ELF-1 (cell line): ENCODE measurements around the gene ENOX1.
"Not testable (repeated sequence)": the region's sequence is repeated elsewhere in the genome, so short reads cannot be mapped to it uniquely, and the experiment has no call there.

Experiments used
- DNase-seq: peaks from one replicate; pipeline ENCODE4 v3.0.0-alpha.2; 2016; ENCODE audit warnings: low read depth, low spot score

Gene ENOX1

DNA sequence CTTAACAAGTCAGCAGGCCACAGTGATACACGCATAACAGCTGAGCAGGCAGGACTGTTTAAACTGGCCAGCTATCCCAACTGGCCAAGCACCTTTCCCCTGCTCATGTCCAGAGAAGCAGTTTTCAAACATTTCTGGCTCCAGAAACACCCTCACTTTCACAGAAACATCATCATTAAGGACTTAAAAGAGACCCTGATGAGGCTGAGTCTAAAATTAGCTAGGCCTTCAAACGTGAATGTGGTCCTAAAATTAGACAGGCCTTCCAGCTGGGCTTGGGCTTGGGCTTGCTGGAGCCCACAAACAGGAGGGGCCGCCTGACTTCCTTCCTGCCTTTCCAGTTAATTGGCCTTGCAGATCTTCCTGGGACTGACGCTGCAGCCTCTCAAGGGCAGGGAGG lies 429.2 kb downstream of the ENOX1 start:
- no peak for DNase-seq

DNA sequence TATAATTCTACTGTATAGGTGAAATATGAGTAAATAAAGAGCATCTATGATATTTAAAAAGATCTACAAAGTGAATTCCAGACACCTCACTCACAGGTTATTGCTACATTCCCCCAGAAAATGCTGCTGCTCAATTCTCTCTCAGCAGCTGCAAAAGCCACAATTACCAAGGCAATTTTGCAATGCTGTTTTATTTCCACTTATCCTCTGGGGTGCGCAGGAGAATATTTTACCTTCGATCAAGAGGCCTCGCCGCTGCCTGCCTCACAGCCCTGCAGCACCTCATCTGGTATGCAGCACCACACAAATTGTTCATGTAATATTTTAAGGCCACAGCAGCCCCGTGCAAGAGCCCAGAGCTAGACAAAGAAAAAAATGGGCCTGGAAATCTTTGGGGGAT lies 430.2 kb downstream of the ENOX1 start:
- DNase-seq, result no peak

DNA sequence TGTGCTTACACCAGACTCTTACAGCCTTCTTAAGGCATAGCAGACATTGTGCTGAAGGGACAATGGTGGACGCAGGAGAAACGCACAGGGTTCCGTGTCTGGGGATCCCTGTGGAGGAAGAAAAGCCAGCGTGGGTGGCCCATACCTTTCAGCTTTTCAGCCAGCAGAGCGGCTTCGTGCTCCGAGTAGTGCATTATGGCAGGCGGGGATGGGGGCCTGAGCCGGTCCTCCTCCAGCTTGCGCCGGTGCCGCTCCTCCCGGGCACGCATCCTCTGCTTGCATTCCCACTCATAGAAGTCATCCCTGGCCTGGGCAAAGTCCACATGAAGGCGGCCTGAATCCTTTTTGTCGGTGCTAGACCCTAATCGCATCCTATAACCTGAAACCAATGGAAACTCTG lies 431.0 kb downstream of the ENOX1 start:
- no peak for DNase-seq

DNA sequence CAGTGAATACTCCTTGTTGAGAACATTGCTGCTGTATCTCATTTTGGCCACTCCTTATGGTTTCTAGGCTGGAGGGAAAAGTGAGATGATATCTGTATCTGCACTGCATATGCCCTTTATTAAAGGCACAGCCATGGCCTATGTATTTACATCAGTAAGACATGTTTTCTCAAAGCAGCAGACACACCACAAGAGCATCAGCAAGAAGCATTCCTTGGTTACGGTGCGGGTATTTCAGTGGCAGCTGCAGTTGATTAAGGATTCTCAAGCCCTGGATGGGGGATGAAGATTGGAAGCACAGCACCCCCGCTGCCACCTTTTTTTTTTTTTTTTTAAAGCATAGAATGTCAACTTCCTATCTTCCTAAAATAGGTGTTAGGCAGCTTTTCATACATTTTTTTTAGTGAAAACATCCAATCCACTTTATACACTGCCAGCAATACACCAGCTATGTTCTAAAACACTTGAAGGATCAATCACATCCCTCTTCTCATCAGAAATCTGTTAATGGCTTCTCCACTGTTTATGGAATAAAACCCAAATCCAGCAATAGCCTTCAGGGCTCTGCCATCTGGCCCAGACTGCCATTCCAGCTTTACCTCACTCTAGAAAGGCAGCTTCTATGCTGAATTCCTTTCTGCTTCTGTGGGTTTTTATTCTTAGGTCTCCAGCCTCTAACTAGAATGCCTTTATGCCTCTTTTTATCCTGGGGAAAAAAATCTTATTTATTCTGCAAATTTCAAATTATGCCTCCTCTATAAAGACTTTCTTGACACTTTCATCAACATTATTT lies 432.4 kb downstream of the ENOX1 start:
- DNase-seq, result no peak

DNA sequence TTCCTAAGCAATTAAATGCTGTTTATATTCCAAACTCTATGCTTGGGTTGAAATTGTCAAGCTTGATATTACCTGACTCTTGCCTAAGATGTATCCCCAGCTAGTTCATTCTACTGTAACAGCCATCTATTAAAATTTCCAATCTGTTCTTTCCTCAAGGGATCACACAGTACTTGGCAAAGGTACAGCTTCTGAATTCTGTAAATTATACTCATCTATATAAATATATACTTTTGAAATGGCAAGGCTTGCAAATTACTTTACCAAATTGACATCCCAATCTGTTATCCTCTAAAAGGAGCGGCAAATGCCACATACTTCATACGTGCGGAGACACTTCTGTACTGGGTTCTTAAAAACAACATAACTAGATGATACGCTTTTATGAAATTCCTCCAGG lies 433.1 kb downstream of the ENOX1 start:
- DNase-seq, result no peak

DNA sequence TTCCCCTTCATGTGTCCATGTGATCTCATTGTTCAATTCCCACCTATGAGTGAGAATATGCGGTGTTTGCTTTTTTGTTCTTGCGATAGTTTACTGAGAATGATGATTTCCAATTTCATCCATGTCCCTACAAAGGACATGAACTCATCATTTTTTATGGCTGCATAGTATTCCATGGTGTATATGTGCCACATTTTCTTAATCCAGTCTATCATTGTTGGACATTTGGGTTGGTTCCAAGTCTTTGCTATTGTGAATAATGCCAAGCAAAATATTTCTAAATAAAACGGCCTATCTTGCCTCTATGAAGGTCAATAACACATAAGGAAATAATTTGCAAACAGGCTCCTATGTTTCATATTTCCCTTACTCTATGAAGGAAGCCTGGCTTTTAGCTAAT lies 435.2 kb downstream of the ENOX1 start:
- not testable (repeated sequence) for DNase-seq

DNA sequence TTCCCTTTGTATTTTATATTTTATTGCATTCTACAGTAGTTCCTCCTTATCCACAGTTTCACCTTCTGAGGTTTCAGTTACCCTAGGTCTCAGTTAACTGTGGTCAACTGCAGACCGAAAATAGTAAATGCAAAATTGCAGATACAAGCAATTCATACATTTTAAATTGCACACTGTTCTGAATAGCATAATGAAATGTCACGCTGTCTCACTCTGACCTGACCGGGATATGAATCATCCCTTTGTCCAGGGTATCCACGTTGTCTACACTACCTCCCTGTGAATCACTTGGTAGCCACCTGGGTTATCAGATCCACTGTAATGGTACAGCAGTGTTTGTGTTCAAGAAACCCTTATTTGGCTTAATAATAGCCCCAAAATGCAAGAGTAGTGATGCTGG lies 438.4 kb downstream of the ENOX1 start:
- DNase-seq, result no peak

DNA sequence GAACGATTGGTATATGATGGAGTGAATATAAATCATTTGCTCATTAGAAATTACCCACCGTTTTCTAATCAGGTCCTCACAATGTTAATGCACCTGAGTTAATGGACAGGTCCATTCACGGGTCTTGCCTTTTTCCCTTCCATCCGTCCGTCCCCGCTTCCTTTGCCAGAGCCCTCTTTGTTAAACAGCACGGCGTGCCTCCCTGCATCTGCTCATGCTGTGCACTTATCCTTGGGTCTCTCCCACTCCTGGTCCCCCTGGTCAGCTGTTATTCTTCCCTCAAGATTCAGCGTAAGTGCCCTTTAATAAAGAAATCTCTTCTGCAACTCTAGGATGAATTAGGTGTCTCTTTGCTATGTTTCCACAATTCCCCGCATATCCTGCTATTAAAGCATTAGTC lies 438.9 kb downstream of the ENOX1 start:
- no peak for DNase-seq

DNA sequence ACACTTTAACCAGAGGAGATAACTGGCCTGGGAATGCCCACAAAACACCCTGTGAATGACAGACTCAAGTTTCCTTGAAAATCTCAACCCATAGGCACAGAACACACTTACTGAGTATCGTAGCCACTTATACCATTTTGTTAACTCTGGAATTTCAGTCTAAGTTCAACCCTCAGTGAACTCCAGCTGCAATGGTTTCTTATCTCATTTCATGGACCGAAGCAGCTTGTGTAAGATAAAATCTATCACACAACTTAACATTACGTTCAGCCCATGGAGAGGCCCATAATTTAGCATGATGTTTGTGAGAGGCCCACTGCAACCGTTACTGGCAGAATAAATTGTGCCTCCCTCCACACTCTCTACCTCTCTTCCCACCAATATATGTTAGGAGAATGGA lies 440.3 kb downstream of the ENOX1 start:
- no peak for DNase-seq

DNA sequence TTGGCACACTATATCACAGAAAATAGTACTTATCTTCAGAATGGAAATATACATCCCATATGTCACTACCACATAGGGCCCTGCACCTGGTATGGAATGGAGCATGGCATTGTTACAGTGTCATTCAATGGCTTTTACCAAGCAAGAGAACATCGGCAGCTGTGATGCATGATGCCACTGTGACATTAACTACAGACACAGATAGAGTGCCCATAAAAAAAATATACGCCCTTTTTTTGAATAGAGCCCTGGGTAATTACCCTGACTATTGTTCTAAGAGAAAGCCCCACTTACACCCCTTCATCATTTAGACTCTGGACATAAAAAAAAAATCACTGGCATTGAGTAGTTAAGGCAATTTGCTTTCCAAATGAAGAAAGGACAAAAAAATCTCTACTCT lies 443.1 kb downstream of the ENOX1 start:
- DNase-seq, result no peak

DNA sequence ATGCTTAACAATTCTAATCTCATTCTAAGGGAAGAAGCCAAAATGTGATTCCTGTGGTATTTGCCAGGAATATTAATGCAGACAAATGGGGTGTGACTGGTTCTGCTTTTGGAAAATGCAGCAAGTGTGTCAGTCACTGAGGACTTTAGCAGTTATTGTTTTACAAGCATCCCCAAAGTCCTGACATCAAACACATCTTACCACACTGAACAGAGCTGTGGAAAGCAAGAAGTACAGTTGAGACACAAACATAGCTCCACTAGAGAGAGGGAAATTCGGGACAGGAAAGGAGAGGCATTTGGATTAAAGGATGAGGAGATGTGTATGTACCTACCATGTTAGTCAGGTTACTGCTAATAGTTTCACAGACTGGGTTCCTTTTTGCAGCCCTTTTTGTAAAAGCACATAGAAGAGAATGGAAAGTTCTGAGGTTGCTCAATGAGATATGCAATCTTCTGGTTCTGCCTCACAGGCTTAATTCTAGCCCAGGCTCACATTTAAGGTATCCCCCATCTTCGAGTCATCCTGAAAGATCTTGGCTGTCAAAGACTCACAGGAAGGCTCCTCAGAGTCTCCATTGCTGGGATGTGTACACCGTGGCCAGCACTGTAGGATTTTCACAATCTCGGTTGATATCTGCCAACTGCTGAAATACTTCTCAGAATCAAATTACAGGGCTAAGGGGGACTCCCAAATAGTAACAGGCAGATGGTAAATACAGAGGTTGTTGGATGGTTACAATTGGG lies 446.8 kb downstream of the ENOX1 start:
- no peak for DNase-seq

DNA sequence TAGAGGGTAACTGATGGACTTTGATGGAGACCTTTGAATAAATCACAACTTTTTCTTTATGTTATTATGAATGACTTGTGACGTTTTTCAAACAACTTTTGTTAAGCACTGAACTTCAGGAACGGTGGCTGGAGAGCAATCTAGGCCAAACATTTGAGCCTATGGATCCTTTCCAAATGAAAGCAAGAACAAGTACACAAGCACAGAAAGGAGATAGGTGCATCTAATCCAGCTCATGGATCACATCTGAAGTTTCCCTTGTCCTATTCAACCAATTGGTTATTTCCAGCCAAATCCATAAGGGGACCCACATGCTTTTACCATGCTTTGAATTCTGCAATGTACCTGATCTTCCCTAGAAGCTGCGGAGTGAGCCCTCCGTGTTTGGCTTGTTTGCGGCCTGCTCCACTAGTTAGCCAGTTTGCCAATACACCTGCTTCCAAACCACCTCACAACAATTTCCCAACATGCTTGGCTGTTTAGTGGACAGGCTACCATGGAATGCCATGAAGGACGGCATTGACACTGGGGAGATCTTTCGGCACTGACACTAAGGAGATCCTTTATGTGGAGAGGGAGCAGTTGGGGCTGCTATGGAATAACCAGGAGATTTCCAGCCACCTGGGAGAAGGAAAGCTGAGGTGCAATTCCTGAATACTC lies 447.5 kb downstream of the ENOX1 start:
- no peak for DNase-seq

DNA sequence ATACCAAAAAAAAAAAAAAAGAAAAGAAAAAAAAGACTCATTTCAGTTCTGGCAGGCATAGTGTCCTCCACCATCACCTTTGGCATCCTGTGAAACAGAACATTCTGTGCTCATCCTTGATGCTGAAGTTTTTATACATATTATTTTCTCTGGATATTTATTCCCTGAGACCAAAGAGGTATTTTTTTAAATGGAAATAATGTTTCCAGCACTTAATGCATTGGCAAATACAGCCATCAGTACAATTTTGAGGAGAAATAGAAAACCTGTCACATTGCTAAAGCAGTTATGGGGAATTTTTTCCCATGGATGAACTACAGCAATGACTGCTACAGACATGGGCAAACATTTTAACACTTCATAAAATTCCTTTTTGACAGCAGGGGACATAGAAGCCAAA lies 451.0 kb downstream of the ENOX1 start:
- no peak for DNase-seq

DNA sequence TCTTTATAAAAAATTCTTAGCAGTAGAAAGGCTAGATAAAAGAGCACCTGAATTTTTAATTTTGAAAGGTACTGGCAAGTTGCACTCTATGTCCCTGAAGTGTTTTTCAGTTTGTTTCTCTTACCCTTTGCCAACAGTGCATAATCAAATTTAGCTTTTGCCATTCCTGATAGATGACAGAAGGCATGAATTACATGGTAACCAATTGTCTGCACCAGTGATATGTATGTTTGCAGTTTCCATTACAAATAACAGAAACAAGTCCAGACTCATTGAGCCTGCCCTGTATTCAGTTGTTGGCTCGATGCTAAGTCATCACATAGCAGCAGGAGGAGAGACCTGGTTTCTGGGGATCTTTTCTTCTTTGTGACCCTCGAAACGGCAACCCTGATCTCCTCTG lies 453.6 kb downstream of the ENOX1 start:
- no peak for DNase-seq

DNA sequence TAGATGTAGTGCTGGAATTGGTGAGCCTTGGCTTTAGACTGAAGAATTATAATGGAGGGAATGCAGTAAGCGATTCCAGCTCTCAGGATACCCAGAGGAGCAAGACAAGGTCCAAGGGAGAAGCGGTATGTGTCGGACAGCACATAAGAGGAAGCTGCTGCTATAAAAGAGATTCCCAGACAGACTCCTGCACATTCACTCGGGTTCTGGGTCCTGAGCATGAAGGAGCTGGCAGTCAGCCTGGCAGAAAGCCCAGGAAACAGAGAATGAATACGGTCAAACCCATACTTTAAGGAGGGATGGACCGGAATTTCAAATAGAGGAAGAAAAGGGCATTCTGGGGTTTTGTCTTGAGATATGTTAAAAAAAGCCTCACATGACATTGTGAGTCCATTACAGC lies 455.1 kb downstream of the ENOX1 start:
- DNase-seq, result no peak

DNA sequence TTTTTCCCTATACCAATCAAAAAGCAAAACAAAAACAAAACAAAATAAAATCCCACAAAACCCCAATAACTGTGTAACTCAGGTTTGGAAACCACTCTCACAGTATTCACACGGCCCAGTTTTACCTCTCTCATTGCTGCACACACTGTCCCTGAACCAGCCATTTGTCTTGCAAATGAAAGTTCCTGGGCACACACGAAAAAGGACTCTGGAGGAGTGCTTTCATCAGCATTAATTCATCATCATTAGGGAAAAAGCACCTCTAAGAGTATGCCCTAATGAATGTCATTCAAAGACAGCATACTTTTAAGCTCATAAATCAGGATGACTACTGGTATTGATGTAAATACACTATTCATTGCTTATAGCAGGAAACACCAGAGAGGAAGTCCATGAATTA lies 457.1 kb downstream of the ENOX1 start:
- DNase-seq, result no peak

DNA sequence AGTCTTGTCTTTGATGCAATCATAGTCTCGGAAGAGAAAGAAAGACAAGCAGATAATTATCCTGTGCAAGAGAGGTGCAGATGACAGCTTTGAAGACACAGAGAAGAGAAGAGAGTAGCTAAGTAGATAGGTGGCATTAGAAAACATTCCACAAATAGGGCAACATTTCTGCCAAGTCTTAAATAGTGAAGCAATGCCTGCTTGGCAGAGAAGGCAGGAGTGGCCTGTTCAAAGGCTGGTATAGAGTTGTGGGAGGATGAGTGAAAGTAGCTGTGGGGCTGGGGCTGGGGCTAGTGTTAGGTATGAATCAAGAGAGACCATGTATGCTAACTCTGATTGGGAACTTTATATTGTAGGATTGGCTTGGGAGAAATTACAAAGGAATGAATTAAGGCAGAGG lies 457.9 kb downstream of the ENOX1 start:
- DNase-seq, result no peak

DNA sequence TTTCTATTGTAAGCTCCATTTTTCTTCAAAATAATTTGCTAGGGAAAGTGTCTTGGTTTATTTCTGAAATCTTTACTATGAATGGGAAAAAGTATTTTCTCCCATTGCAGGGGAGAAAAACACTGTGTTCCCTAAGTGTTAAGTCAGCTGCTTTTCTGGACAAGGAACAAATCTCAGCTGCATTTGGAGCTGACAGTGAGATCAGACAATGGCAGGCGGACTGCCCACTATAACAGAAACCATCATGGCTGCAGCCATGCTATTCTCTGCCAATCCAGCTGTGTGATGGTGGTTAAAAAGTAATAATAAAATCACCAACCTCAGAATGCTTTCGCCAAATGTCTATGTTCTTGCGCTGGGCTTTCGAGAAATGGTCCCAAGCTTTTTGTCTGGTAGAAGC lies 460.7 kb downstream of the ENOX1 start:
- DNase-seq, result no peak

DNA sequence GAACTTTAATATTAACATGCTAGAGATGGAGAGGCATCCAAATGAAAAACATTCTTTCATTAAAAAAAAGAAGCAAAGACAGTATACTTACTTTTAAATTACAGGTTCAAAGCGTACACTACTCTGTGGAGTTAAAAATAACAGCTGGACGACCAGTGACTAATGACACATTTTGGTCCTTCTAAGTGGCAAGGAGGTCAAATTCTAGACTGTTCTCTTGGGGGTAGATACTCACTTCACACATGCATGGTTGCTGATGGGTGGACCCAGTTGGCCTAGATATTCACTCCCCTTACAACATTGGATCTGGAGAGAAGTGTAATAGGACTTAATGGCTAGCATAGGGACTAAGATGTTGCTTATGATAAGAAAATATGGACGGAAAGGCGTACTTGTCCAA lies 461.1 kb downstream of the ENOX1 start:
- DNase-seq, result no peak

DNA sequence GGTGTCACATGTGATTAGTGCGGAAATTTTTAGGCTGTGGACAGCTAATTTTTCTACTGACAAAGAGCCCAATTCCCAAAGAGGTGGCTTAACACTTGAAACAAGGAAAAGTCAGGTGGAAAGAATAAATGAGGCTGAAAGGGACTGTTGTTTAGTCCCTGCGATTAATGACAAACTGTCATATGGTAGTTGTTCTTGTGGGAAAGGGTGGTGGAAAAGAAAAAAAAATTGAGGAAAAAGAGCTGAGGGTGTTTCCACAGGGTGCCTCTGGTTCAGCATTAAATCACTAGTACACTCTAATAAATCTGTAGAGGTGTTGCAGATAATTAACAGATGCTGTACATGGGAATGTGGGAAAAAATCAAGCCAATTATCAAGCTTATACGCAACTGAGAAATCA lies 462.6 kb downstream of the ENOX1 start:
- DNase-seq, result no peak

DNA sequence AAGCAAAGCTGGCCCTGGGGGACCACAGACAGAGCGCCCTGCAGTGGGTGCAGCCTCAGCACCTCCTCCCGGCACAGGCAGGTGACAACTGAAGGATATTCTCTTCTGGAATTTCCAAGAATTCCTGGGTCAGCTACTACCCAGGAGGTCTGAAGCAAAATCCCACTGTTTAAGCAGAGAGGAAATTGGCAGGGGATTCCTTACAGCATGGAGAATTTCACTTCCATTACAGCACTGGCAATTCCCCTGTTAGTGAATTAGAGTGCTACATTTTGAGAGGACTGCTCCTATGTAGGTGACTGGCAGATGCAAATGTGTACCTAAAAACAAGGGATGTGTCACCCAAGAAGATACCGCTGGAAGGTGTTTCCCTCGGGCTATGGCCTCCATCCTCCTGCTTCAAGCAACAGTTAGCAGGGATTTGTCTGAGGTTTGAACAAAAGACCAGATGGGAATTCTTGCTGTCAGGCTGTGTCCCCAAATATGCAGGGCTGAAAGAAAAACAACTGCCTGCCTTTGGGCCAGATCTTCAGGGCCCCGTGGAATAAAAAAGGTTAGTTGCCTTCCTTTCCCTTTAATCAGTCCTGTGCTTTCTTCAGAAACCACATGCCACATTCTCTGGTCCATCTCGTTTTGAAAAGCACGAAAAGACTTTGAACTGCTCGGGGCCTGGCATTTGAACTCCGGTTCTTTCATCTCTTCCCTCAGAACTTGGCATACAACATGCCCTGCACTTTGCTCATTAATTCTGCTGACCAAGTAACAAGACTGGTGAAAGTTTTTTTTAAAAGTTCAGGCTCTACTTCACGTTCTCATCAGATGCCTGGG lies 466.9 kb downstream of the ENOX1 start:
- DNase-seq, result peak; percentile 89

DNA sequence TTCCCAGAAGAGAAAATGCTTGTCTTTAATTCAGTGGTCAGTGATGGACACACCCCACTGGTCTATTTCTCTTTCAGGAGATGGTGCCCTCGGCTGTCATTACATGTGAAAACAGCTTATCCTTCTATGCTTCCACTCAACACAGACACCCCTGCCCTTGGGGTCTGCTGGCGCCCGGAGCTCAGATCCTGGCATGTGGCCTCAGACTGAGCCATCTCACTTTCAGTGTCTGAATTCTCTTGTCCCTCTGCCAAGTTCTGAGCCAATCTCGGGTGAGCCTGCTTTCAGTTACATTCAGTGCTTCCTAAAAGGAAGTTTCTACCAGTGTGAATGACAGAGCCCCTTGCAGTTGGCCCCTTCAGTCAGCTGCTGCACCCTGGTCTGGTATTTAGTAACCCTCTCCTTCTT lies 469.8 kb downstream of the ENOX1 start:
- peak; percentile 56 for DNase-seq
